GM12892 (cell line): ENCODE measurements around the gene PACS2.

Experiments
- POLR2A ChIP-seq: IDR thresholded peaks from 2 replicates; pipeline ENCODE4 v1.6.1; 2011; ENCODE audit warnings: low read depth, low read length, control low read depth
- POLR2AphosphoS5 ChIP-seq: IDR thresholded peaks from 2 replicates; pipeline ENCODE4 v1.6.1; 2011; ENCODE audit warnings: low read depth, low read length, control low read depth
- TAF1 ChIP-seq: IDR thresholded peaks from 2 replicates; pipeline ENCODE4 v1.6.1; 2011; ENCODE audit warnings: low read depth, mild to moderate bottlenecking, control low read depth, low read length, borderline replicate concordance

GRCh38 chr14:105420974-105421674, 106.6 kb downstream of the PACS2 start:
- TF ChIP-seq POLR2AphosphoS5 (no peak), TAF1 (no peak), POLR2A (no peak)
